C4-2B (cell line): Measurements from ENCODE around the gene RACK1.
A peak's percentile ranks its signal among the peaks of the same experiment; 100 is the strongest.

ENCODE experiments used
- H3K27ac ChIP-seq: fragments of 450-650 bp; 2 replicates; pipeline ENCODE4 v1.5.1; 2017
- ZFX ChIP-seq: fragments of 450-650 bp; IDR thresholded peaks from 2 replicates; pipeline ENCODE4 v1.6.1; 2017
- TF ChIP-seq, protein P1 (sequence below): fragments of 450-650 bp; conservative IDR thresholded peaks from 2 replicates; pipeline ENCODE4 v1.5.1; 2017; ENCODE audit warnings: mild to moderate bottlenecking

The RACK1 gene

DNA sequence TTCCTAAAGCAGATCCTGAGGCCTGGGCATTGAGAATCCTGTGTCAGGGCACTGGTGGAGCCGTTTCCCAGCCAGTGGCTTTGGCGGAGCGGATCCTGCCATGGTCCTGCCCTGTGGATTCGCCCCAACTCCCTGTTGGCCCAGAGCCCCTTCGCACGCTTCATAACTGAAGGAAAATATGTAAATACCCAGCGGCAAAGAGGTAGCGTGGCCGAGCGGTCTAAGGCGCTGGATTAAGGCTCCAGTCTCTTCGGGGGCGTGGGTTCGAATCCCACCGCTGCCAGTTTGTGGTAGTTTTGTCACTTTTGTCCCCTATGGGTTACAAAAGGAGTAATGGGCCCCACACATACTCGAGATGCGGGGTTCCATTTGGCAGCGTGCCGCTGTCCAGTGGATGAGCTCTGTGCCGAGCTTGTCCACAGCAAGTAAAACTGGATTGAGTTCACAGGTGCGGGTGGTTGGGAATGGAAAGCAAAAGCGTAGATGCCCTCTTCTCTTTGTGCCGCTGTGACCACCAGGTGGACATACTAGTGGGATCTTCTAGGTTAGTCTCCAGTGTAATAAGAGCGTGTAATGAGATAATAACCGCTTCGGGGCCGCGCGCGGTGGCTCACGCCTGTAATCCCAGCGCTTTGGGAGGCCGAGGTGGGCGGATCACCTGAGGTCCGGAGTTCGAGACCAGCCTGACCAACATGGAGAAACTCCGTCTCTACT, 56.0 kb downstream of the RACK1 start:
- peak overlapping the region; percentile 60 for H3K27ac ChIP-seq

DNA sequence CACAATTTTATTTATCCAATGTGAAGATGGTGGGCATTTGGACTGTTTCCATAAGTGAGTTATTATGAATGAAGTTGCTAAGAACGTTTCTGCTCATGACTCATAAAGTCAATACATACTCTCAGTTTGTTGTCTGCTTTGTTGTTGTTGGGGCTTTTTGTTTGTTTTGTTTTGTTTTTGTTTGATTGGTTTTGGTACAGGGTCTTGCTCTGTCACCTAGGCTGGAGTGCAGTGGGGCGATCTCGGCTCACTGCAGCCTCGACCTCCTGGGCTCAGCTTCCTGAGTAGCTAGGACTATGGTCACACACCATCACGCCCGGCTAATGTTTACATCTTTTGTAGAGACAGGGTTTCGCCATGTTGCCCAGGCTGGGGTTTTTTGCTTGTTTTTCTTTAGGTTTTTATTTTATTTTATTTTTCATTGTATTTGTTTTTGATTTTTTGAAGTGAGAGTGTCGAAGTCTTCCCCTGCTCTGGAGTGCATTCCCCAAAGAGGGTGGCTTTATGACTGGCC, 56.7 kb downstream of the RACK1 start:
- no peak for TF ChIP-seq ZFX
- TF ChIP-seq, protein P1, sequence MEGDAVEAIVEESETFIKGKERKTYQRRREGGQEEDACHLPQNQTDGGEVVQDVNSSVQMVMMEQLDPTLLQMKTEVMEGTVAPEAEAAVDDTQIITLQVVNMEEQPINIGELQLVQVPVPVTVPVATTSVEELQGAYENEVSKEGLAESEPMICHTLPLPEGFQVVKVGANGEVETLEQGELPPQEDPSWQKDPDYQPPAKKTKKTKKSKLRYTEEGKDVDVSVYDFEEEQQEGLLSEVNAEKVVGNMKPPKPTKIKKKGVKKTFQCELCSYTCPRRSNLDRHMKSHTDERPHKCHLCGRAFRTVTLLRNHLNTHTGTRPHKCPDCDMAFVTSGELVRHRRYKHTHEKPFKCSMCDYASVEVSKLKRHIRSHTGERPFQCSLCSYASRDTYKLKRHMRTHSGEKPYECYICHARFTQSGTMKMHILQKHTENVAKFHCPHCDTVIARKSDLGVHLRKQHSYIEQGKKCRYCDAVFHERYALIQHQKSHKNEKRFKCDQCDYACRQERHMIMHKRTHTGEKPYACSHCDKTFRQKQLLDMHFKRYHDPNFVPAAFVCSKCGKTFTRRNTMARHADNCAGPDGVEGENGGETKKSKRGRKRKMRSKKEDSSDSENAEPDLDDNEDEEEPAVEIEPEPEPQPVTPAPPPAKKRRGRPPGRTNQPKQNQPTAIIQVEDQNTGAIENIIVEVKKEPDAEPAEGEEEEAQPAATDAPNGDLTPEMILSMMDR, result no peak

More for the DNA sequence above, 56.0 kb downstream of the RACK1 start:
- TF ChIP-seq, protein P1, result peak; percentile 40
- no peak for TF ChIP-seq ZFX

More for the DNA sequence above, 56.7 kb downstream of the RACK1 start:
- H3K27ac ChIP-seq, result no peak overlapping the region
